Stimulated activated CD4-positive, alpha-beta T cell treated with anti-CD3 and anti-CD28 coated beads, Interleukin-12 subunit alpha, Interleukin-12 subunit beta, amount 100 ng/mL, for 48 hours (primary cell): ENCODE results near the gene CXorf58.
"Not testable (repeated sequence)": the region's sequence is repeated elsewhere in the genome, so short reads cannot be mapped to it uniquely, and the experiment has no call there.

Experiments used
- DNase-seq, 3 donors: peaks; one replicate each; pipeline ENCODE4 v3.0.0-alpha.2; 2020; ENCODE audit warnings: low read depth in 2 of 3, low spot score in 1 of 3

The CXorf58 gene

DNA sequence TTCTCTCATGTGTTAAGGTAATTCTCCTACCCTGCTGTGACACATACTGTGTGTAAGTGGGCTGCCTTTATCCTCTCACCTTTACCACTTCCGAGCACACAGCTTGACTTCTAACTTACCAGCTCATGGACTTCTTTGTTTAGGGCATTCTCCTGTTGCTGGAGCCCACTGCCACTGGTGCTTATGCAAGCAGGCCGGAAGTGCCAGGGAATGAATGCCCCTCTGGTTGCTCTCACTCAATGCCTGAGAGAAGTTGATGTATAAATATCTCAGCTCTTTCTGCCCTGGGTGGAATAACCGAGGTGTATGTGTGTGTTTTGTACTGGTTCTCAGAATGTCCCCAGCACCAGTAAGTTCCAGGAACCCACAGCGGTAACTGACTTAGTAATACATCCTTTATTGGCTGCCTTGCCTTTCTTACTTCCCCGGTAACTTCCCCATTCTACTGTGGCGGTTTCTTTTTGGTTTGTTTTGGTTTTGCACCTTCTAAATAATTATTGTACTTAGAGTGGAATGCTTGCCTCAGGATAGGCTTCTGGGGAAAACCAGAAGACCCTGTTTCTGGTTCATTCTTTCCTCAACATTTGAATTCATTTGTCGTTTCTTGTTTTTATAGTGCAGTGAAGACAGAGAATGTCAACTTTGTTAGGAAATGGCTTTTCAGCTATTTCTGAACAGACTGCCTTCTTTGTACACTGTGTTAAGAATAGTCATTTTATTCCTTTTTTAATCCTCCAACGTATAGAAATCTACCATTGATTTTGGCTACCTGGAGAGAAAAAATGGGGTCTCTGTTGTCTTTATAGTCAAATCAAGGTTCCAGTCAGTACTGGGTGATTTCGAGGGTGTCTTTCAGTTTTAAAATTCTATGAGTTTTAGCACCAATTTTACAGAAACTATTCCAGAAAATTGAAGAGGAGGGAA is 45.4 kb downstream of the CXorf58 start:
- DNase-seq: peak in 2 of 3 donors; percentile 2 to 20

DNA sequence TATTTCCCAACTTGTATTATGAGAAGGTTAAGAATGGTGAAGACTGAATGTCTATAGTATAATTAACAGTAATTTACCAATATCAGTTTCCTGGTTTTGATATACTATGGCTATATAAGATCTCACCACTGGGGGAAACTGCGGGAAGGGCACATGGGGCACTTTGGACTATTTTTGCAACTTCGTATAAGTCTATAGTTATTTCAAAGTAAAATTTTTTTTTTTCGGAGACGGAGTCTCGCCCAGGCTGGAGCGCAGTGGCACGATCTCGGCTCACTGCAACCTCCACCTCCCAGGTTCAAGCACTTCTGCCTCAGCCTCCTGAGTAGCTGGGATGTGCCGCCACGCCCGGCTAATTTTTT is 46.1 kb downstream of the CXorf58 start:
- DNase-seq: no peak

DNA sequence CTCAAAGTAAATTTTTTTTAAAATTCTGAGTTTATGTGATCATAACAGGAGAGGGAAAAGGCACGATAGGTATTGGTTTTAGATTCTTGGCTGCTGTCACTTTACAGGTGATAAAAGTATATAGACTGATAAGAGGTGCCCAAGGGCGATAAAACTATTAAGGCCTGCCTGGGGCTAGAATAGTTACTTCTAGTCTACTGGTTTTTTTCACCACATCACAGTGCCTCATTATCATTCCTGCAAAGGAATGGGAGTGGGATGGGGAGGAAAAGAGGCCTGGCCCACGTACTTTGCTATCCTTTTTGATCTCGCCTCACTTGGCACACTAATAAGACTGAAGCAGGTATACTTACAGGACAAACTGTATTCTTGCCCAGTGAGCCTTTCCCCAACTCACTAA is 46.6 kb downstream of the CXorf58 start:
- DNase-seq: no peak

DNA sequence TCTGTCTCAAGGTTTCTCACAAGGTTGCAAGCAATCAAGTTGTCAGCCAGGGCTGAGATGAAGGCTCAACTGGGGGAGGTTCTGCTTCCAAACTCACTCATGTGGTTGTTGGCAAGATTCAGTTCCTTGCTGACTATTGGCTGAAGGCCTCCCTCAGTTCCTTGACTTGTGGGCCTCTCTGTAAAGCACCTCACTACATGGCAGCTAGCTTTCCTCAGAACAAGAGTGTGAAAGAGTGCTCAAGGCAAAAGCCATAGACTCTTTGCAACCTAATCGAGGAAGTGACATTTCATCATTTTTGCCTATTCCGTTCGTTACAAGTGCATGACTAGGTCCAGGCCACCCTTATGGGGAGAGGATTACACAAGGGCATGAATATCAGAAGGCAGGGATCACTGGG is 52.0 kb downstream of the CXorf58 start:
- DNase-seq: no peak

DNA sequence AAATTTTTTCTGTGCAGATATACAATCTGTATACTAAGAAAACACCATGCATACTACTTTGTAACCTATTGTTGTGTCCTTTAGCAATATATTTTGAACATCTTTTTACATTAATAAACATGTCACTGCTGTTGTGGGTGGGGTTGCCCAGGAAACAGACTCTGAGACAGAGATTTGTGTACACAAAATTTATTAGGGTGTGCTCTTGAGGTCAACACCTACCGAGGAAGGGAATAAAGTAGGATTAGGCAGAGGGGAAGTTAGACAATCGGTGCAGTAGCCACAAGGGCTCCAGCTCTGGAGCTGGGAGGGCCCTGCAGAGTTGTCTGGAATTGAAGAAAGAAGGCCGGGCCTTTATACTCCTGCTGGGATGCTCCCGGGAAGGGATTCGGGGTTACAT is 56.4 kb downstream of the CXorf58 start:
- DNase-seq: no peak

DNA sequence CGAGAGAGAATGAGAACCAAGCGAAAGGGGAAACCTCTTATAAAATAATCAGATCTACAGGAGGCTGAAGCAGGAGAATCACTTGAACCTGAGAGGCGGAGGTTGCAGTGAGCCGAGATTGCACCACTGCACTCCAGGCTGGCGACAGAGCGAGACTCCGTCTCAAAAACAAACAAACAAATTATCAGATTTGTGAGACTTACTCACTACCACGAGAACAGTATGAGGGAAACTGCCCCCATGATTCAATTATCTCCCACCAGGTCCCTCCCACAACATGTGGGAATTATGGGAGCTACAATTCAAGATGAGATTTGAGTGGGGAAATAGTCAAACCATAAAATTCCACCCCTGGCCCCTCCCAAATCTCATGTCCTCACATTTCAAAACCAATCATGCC is 57.8 kb downstream of the CXorf58 start:
- DNase-seq: not testable (repeated sequence)

DNA sequence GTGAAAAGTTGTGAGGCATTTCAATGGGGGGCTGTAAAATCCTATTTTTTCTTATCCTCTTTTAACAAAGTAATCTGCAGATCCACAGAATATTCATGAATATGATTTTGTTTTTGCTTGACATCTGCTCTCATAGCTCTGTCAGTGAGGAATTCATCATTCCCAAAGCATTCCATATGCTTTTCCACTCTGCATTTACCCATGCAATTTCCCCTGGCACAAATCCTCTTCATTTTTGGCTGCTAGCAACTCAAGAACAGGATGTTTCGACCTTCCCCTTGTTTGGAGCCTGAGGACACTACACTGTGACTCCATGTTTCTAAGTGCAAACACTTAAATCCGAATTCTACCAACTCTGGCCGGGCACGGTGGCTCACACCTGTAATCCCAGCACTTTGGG is 70.7 kb downstream of the CXorf58 start:
- no peak for DNase-seq

DNA sequence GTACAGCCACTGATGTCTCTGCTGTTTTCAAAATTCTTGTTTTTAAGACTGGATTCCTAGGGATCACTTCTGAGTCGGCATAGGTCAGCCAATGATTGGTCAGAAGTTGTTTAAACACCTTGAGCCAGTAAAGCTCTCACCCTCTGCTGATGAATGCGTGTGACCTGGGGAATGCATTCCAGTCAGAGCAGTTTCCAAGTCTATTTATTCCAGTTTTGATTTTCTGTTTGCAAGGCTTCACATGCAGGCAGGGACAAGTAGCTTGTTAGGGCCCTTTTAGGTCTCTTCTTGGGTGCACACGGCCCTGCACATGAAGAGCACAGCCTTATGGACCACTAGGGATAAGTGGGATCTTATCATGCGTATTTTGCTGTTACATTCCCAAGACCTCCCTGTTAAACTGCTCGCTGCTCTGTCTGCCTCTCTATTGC is 72.2 kb downstream of the CXorf58 start:
- no peak for DNase-seq

DNA sequence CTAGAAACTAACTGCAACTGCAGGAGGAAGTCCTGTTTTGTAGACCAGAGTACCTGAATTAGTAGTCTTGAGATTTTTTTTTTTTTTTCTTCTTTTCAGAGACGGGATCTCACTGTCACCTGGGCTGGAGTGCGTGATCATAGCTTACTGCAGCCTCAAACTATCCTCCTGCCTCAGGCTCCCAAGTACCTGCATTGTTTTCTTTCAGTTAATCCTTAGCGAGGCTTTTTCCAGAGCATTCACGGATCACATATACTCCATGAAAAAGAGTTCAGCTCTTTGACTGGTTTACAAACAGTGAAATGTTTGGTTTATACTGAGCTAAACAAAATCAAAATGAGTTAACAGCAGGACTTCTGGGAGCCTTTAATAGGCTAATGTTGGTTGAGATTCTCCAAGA is 73.4 kb downstream of the CXorf58 start:
- no peak for DNase-seq

DNA sequence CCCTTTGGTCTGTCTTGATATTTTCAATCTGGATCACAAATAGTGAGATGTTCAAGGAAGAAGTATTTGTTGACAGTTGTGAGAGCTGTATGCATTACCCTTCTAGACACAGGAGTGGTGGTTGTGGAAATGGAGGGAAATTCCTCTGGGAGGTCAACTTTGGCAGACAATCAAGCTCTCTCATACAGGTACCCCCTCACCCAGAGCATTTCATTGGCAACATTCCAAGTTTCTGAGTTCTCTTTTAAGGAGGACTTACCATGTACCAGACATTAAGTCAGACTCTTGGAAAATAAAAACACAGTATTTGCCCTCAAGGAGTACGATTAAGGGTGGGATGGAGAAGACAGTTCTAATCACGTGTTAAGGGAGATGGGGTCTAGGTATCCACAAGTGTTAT is 73.9 kb downstream of the CXorf58 start:
- DNase-seq: no peak

DNA sequence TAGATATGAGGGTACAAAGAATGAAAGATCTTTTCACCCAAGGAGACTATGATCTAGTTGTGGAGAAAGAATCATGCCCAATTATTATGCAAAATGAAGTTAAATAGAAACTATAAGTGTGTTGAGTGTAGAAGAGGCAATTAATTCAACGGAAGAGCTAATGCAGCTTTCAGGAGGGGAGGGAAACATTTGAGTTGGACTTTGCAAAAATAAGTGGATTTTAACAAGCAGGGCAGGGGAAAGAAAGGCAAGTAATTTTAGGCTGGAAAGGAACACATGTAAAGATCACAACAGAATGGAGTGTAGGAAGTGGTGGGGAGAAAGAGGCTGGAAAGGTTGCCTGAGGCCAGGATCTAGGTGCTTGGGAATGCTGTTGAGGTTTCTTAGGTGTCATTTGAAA is 75.1 kb downstream of the CXorf58 start:
- DNase-seq: no peak
